DND-41 (cell line): ENCODE measurements around the gene TDP2.

Experiments
- EZH2 ChIP-seq: IDR thresholded peaks from 3 replicates; pipeline ENCODE4 v1.6.1; 2012; ENCODE audit warnings: borderline replicate concordance, low read depth, mild to moderate bottlenecking, moderate library complexity, low read length, inconsistent platforms; ENCODE audit not compliant: severe bottlenecking
- TF ChIP-seq, protein P1 (sequence below): IDR thresholded peaks from 2 replicates; pipeline ENCODE4 v1.5.1; 2012; ENCODE audit warnings: borderline replicate concordance, low read length, moderate library complexity, mild to moderate bottlenecking; ENCODE audit not compliant: poor library complexity, severe bottlenecking; ENCODE audit errors: extremely low read depth

GRCh38 chr6:24664046-24664987, 2.4 kb downstream of the TDP2 start:
- TF ChIP-seq, protein P1, sequence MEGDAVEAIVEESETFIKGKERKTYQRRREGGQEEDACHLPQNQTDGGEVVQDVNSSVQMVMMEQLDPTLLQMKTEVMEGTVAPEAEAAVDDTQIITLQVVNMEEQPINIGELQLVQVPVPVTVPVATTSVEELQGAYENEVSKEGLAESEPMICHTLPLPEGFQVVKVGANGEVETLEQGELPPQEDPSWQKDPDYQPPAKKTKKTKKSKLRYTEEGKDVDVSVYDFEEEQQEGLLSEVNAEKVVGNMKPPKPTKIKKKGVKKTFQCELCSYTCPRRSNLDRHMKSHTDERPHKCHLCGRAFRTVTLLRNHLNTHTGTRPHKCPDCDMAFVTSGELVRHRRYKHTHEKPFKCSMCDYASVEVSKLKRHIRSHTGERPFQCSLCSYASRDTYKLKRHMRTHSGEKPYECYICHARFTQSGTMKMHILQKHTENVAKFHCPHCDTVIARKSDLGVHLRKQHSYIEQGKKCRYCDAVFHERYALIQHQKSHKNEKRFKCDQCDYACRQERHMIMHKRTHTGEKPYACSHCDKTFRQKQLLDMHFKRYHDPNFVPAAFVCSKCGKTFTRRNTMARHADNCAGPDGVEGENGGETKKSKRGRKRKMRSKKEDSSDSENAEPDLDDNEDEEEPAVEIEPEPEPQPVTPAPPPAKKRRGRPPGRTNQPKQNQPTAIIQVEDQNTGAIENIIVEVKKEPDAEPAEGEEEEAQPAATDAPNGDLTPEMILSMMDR, result no peak
- no peak for TF ChIP-seq EZH2
